GM18907 (cell line): ENCODE results near the gene TFRC.
"Not testable (repeated sequence)": the region's sequence is repeated elsewhere in the genome, so short reads cannot be mapped to it uniquely, and the experiment has no call there.

Source experiments
- ATAC-seq: cut with Tn5 transposase; IDR thresholded peaks from one replicate; pipeline ENCODE4 v1.9.1; 2021; ENCODE audit warnings: mild to moderate bottlenecking, moderate library complexity; ENCODE audit not compliant: unreplicated experiment

The TFRC gene

DNA sequence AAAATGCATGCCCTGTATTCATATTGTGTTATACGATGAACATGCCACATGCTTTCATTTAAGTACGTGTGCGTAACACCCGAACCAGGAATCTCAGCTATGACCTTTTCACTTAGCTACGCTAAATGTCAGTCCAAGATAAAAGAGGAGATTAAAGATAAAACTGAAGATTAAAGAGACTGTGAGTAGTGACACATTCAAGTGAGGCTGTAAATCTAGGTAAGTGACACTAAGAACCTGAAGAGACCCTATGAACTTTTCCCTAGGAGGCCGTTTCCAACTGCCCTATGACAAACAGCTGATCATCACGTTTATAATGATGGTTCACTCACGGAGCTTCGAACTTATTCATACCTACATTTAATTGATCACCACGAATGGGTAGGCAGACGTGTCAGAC lies 32.2 kb downstream of the TFRC start:
- no peak for ATAC-seq

DNA sequence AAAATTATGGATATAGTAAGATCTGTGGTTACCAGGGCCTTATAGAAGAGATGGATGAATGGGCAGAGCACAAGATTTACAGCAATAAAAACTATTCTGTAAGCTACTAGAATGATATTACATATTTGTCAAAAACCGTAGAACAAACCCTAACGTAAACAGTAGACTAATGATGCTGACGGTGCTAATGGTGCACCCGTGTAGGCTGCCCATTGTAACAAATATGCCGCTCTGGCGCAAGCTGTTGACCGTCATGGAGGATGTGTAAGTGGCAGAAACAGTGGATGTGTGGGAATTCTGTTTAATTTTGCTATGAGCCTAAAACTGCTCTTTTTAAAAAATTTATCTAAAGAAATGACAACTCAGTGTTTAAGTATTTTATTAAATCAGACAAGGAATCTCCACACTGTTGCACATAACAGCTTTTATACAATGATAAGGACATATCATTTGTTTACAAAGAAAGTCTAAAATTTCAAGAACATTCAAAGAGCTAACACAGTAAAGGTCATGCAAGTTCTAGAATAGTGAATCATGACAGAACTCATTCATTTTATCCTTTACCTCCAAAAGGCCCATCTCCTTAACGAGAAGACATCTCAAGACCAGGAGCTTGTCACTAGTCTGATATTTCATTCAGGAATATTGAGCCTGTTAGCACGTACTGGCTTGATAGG lies 32.8 kb downstream of the TFRC start:
- no peak for ATAC-seq

DNA sequence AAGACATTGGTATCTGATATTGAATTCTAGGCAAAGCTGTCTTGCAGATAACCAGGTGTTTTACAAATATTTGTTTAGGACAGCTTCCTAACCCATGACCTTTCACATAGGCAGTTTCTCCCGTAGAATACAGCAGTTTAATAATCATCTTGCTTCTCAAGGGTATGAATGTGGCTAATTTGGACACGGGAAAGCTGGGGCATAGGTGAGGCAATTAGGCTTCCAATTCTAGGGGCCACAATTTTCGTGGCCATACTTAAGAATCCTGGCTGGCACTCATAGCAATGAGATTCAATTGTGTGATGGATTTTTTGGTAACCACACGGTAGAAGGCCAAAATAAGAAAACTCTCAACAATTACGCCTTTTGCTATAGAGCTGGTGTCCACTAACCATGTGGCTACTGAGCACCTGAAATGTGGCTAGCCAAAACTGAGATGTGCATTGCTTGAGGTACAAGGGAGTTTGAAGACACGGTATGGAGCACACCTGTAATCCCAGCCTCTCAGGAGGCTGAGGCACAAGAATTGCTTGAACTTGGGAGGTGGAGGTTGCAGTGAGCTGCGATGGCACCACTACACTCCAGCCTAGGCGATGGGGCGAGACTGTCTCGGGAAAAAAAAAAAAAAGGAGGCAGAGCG lies 34.4 kb downstream of the TFRC start:
- ATAC-seq, result no peak

DNA sequence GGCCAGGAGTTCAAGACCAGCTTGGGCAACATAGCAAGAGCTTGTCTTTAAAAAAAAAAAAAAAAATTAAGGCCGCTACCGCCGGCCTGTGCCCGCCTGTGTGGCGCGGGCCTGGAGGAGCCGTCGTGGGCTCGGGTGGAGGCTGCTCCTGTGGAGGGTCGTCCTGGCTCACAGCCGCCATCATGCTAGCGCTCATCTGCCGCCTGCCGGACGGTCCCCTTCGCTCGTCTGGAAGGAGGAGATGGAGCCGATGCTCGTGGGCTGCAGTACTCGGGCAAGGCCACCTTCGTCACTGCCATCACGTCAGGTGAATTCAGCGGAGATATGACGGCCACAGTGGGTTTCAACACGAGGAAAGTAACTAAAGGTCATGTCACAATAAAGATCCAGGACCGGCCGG lies 37.4 kb downstream of the TFRC start:
- ATAC-seq, result no peak

DNA sequence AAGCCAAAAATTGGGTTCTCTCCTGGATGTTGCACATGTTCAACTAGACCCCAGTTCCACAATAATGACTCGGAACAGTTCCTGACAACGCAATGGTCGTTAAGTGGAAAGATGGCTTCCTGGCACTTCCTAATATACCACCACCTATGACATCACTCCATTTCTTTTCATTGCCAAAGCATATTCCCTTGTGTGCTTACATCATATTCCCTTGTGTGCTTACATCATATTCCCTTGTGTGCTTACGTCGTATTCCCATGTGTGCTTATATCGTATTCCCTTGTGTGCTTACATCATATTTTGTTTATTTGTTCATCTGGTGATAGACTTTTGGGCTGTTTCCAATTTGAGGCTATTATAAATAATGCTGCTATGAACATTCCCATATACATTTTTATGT lies 39.2 kb downstream of the TFRC start:
- no peak for ATAC-seq

DNA sequence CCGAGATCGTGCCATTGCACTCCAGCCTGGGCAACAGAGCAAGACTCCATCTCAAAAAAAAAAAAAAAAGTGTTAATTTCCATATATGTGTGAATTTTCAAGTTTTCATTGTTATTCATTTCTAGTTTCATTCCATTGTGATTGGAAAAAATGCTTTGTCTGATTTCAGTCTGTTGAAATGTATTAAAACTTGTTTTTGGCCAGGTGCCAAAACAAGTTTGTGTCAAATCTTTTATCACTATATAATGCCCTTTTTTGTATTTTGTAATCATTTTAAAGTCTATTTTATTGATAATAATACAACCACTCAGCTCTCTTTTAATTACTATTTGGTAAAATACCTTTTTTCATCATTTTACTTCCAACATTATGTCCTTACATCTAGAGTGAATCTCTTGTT lies 42.5 kb downstream of the TFRC start:
- no peak for ATAC-seq

DNA sequence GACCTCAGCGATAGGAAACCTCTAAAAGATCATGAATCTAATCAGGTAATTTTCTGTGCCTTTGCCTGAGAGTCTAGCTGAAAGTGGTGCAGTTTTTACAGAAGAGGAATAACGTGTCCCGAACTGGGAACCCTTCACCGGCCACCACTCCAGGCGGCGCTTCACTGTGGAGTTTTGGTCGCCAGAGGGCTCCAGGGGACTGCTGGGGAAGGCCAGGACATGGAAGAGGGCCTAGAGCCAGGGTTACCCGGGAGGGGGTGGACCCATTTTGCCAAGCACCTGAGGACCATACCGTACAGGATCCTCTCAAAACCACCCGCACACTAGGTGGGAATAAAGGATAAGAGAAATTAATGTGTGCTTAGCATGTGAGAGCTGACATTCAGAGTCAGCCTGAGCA lies 55.8 kb downstream of the TFRC start:
- ATAC-seq, result not testable (repeated sequence)

DNA sequence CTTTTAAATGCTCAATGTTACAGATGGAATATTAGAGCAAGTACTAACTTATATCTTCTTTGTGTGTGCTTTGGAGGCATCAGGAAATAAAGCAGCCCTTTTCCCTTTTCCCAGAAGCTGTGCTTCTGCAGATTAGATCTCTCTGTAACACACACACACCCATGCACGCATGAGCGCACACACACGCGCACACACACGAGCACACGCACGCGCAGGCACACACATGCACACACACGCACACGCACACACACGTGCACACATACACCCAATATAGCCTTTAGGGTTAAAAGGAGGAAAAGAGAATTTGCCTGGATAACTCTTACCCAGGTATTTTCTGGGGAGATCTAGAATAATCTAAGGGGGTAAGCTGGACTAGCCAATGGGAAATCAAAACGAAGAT lies 56.9 kb downstream of the TFRC start:
- ATAC-seq, result no peak

DNA sequence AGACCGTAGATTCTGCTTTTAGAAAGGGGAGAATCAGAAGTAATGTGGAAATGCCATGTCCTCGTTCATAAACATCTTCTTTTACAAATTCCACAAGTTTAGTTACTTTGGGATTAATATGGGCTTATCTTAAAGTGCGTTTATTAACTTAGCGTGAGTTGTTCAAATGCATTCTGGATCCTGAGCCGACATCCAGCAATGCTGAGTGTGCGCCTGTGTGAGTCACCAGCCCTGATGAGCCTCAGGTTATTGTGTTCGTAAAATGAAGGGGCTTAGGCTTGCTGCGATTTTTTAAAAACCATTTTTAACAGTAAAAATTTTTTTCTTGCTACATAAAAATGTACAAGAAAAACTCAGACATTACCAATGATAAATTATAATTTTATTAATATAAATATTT lies 57.9 kb downstream of the TFRC start:
- no peak for ATAC-seq

DNA sequence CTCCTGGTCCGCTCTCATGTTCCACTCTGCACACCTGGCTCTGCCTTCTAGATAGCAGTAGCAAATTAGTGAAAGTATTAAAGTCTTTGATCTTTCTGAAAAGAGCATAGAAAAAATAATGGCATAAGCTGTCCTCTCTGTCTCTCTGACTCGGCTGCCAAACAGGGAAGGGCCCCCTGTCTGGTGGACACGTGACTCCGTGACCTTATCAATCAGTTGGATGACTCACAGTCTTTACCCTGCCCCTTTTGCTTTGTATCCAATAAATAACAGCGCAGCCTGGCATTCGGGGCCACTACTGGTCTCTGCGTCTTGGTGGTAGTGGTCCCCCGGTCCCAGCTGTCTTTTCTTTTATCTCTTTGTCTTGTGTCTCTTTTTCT lies 59.4 kb downstream of the TFRC start:
- ATAC-seq, result not testable (repeated sequence)

DNA sequence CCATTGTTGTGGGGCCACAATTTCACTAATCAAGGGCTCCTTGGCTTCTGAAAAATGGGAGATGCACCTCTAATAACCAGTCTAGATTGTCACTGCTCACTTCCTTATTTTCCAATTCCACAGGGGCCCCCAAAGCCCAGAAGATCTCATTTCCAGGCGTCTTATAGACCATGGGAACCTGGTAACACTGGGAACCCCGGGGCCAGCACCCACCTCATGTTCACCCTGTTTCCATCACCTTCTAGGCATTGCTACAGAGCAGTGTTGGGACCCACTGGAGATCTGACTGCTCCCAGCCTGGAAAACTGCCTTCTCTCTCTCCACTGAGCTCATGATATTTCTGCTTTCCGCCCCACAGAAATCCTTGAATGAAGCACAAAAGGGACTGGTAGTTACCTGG lies 61.5 kb downstream of the TFRC start:
- no peak for ATAC-seq

DNA sequence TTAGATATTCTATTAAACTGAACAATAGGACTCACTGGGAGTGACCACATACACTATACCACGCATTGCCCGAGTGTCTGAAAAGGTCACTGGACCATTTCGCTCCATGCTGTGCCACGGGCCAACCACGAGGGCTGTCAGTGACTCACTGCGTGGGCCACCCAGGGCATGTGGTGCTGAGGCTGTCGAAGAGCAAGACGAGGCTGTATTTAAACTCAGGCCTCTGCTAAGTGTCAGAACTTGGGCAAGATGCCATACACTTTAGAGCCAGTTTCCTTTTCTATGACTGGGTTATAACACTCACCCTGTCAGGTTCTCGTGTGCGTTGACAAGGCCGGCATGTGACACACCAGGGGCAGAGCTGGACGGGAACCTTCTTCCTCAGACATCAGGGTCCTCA lies 62.3 kb downstream of the TFRC start:
- ATAC-seq, result not testable (repeated sequence)

DNA sequence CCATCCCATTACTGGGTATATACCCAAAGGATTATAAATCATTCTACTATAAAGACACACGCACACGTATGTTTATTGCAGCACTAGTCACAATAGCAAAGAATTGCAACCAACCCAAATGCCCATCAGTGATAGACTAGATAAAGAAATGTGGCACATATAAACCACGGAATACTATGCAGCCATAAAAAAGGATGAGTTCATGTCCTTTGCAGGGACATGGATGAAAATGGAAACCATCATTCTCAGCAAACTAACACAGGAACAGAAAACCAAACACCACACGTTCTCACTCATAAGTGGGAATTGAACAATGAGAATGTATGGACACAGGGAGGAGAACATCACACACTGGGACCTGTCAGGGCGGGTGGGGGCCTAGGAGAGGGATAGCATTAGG lies 63.7 kb downstream of the TFRC start:
- ATAC-seq, result not testable (repeated sequence)

DNA sequence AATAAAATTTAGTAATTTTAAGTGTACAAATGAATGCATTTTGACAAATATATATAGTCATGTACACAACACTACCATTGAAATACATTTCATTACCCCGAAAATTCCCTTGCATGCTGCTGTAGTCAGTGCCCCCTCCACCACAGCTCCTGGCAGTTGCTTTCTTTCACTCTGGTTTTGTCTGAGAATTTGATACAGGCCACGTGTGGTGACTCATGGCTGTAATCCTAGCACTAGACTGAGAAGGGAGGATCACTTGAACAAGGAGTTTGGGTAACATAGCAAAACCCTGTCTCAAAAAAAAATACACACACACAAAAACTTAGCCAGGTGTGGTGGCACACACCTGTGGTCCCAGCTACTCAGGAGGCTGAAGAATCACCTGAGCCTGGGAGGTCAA lies 65.4 kb downstream of the TFRC start:
- no peak for ATAC-seq

DNA sequence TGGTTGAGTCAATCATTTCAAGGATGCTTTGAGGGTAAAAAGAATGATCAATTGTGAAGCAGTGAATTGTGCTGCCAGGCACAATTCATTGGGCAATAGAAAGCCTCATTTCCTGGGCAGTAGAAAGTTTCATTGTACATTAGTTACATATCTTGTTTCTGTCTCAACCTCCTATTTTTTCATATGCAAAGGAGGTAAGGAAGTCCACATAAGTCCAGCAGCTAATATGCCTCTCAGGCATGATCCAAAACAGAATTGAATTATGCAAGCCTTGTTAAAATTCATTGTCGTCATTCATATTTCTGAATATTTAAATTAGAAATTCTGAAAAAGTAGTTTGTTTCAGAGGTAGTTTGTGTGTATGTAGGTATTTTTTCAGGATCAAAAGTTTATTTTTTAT lies 65.8 kb downstream of the TFRC start:
- ATAC-seq, result no peak

DNA sequence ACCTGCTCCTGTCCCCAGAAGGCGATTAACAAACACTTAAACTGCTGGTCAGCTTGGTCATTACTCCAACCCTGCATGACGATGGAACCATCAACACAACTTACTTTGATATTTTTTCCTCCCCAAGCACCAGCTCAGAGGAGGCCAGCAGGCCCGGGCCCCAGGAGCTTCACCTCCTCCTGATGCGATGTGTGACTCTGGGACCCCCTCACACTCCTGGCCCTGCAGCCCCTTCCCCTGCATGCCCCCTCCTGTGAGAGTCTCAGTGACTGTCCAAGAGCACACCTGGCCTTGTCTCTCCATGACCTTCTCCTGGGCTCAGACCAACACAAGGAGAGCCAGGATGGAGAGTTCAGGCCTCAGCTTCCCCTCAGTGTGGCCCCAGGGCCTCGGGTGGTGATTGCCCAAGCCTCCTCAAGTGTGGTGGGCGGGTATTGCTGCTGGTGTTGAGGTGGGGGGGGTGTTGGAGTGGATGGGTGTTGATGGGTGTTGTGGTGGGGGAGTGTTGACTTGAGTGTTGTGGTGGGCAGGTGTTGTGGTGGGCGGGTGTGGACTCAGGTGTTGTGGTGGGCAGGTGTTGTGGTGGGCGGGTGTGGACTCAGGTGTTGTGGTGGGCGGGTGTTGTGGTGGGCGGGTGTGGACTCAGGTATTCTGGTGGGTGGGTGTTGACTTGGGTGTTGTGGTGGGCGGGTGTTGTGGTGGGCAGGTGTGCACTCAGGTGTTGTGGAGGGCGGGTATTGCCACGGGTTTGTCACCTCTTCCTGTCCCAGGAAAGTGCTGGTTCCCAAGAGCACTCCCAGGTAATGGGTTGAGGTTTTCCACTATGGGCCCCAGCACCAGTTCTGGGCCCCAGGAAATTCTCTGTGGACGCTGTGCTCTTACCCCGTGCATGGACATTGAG lies 68.1 kb downstream of the TFRC start:
- no peak for ATAC-seq

DNA sequence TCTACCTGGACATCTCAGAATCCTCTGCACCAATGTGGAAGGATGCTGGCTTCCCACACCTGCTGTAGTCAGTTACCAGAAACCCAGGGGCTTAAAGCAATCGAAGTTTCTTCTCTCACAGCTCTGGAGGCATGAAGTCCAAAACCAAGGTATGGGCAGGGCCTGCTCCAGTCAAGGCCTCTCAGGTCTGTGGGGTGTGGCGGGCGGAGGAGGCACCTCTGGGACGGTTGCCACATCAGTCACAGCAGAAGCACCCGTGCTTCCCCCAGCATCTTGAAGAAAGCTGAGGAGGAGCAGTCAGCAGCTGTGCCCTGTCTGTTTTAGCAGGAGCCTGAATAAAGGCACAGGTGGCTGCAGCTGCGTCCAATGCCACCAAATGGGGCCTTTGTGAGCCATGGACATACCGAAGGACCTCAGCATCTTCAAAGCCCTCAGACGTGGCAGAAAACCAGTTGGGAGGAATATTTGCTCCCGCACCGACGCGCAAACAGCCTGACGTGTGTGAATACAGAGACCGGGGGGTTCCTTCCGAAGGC lies 68.9 kb downstream of the TFRC start:
- no peak for ATAC-seq

DNA sequence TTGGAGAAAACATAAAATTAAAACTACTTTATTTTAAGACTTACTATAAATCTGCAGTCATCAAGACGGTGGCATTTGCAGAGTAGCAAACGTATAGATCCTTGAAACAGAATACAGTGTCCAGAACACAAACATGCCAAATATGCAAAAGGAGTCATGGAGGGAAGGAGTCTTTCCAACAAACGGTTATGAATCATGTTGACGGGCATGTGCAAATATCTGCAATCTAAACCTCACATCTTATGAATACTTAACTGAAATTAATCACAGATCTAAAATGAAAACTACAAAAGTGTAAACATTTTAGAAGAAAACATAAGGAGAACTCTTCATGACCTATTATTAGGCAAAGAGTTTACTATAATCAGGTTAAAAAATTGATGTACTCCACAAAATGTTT lies 69.4 kb downstream of the TFRC start:
- no peak for ATAC-seq

DNA sequence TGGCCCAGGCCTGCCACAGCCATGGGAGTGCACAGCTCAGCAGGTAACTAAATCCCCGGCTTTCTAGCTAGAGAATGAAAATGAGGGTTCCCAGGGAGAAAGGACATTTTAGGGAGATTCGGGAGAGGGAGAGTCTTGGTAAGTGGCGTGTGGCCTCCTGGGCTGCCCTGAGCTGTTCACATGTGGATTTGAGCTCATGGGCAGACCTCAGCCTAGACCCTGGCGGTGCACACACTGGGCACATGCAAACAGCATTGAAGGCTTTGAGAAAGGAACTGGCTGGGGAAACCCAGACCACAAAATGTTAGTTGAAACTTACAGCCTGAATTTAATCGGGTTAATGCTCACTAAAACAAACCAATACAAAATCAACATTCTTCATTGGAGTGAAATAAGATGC lies 72.4 kb downstream of the TFRC start:
- ATAC-seq, result no peak

DNA sequence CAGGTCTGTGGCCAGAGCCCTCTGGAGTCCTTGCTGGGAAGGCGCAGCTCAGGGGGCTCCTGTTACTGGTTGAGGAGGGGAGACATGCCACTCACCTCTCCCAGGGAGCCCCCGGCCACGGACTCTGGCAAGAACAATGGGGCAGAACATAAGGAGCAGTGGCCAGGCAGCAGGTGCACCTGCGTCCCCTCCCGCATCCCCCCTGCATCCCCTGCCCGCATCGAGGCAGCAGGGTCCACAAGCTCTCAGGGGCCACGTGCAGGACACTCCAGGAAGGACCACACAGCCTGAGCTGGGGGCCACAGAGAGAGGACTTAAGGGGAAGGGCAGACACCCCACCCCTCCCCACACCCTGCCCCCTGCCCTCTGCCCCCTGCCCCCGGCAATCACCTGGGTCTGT lies 73.0 kb downstream of the TFRC start:
- no peak for ATAC-seq

DNA sequence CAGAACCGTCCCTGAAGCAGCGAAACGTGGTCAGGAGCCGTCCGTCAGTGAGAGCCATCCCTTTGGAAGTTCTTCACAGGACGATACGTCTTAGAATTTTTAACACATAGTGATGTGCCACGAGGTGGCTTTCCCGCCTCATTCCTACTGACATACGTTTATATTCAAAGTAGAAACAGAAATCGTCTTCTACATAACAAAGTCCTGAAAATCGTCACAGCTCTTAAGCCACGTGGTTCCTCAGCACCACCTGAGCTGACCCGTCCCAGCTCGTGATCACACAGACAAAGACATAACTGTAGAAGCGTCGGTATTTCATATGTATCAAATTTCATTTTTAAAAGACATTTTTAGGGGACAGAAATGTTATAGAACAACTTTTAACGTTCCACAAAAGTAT lies 73.5 kb downstream of the TFRC start:
- ATAC-seq, result no peak
